H54 (cell line): ENCODE results near the gene TMEM52.

ENCODE experiments used
- DNase-seq: peaks from one replicate; pipeline ENCODE4 v3.0.0; 2011; ENCODE audit warnings: low spot score, mixed read lengths; ENCODE audit not compliant: insufficient read length
- FAIRE-seq: peaks from 3 replicates; lab custom pipeline; 2011; peaks lifted over from hg19 to GRCh38; lab: Jason Lieb, UNC
- POLR2A ChIP-seq: IDR thresholded peaks from 2 replicates; pipeline ENCODE4 v1.6.1; 2011; ENCODE audit warnings: low read depth, mild to moderate bottlenecking, low read length

TMEM52 gene

DNA sequence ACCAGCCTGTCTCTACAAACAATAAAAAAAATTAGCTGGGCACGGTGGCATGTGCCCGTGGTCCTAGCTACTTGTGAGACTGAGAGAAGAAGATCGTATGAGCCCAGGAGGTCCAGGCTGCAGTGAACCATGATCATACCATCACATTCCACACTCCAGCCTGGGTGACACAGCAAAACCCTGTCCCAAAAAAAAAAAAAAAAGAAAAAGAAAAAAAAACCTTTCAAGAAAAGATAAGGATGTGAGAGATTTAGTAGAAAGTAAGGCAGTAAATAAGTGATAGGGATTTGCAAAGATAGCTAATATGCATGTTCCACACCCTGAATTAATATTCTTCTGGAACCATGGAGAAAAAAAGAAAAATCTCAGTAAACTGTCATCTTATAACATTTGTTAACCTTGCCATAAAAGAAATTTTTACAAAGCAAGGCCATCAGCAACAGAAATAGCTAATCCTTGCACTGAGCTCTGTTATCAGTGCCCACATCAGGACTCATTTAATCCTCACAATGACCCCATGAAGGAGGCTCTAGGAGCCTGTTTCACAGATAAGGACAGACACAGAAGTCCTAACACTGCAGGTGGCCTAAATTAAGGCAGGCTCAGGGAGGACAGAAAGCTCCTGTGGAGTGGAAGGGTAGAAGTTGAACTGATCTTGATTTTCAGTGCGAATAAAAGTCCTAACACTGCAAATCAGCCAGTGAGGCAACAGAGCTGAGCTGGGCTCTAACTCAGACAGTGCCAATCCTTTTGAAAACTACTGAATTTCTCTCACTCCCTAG is 35.8 kb downstream of the TMEM52 start:
- DNase-seq: no peak
- FAIRE-seq: no peak
- no peak for TF ChIP-seq POLR2A

DNA sequence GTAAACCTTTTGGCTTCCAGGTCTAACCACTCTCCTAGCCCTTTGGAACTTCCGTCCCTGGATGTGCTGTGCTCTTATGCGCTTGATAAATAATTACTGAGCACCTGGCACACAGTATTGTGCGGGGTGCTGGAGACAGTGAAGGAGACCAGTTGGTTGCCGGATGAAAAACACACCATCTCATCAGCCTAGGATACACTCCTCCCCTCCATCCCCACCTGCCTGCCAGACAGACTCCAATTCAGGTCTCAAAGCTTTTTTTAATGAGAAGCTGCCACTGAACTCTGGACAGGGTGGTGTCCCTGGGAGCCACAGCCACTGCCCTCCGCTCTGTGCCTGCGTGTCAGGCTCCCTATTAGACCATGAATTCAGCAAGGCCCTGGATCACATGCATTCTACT is 37.4 kb downstream of the TMEM52 start:
- no peak for FAIRE-seq
- TF ChIP-seq POLR2A: no peak

DNA sequence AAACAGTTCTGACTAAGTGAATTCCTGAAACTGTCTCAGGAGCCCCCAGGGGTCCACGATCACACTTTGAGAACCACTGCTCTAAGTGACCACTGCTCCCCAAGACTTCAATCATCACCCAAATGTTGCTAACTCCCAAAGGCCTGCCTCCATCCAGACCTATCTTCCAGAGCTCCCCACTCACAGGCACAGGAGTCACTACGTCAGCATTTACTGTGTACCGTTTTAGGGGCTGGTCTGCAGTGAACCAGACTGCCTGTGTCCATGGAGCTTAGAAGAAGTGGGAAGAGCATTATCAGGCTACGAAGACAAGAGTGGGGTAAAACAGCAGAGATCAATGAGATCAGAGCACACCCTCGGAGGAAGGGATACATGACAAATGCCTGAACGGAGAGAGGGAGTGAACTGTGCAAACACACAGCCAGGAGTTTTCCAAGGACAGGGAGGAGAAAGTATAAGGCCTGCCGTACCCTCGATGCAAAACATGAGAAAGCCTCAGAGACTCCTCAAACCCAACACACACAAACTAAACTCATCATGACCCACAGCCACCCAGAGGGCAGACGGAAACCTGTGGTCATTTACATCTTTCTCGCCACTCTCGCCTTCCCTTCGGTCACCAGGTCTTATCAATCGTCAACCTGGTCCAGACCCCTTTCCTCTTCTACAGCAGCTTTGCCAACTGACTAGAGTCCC is 38.3 kb downstream of the TMEM52 start:
- no peak for FAIRE-seq
- no peak for DNase-seq
- TF ChIP-seq POLR2A: no peak

More for the DNA sequence above, 37.4 kb downstream of the TMEM52 start:
- no peak for DNase-seq

DNA sequence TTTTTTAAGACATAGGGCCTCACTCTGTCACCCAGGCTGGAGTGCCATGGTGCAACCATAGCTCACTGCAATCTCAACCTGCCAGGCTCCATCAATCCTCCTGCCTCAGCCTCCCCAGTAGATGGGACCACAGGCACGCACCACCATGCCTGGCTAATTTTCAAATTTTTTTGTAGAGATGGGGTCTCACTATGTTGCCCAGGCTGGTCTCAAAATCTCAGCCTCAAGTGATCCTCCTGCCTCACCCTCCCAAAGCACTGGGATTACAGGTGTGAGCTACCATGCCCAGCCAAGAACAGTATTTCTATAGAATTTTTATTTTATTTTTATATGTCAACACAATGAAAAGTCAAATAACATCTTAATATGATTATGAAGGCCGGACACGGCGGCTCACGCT is 39.1 kb downstream of the TMEM52 start:
- no peak for FAIRE-seq
- no peak for TF ChIP-seq POLR2A
- no peak for DNase-seq

DNA sequence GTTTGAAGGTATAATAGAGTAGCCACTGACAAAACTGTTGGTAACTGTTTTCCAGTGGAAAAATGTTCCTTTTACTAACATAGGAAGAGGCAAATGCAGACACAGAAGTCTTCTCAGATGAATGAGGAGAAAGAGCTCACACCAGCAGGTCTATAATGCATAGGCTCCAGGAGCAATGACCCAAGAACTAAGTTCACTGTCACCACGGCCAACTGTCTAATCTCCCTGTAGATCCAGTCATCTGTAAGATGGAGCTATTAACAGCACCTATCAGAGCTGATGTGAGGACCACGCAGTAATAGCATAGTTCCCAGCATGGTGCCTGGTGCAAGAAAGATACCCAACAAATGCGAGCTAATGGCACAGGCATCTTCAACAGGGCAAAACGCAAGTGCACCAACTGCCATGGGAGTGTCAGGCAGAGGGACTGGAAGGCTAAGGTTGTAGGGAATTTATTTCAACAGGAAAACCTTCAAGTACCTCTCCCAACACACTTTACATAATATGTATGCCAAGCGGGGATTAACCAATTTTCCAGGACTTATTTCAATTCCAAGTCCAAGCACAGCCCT is 41.1 kb downstream of the TMEM52 start:
- DNase-seq (no peak), FAIRE-seq (no peak)
- no peak for TF ChIP-seq POLR2A

DNA sequence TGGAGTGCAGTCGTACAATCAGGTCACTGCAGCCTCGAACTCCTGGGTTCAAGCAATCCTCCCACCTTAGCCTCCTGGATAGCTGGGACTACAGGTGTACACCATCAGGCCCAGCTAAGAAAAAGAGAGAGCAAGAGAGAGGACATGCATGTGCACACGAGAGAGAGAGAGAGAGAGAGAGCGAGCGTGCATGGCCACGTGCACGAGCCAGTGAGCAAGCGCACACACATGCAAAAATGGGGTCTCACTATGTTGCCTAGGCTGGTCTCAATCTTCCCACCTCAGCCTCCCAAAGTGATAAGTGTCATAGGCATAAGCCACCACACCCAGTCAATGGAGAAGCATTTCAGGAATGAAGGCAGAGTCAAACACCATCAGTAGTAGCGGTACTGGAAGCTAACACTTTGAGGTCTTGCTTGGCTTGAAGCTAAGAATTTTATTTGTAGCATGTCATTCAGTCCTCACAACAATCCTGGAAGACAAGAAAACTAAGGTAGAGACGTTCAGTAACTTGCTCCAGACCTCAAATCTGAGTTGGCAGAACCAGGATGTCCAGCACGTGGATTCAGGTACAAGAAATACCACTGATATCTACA is 42.6 kb downstream of the TMEM52 start:
- no peak for DNase-seq
- no peak for TF ChIP-seq POLR2A
- FAIRE-seq: no peak

DNA sequence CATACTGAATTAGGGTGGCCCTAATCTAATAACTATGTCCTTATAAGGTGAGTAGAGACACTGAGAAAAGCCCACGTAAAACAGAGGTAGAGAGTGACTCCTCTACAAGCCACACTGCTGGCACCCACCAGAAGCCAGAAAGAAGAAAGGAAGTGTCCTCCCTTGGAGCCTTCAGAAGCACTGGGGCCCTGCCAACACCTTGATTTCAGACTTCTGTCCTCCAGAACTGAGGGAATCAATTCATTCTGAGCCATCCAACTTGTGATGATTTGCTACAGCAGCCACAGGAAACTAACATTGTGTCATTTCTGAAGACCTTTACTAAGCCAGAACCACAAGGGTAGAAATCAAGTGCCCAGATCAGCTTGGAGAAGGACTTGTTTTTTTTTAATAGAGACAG is 43.1 kb downstream of the TMEM52 start:
- DNase-seq: no peak
- no peak for TF ChIP-seq POLR2A
- FAIRE-seq: no peak

DNA sequence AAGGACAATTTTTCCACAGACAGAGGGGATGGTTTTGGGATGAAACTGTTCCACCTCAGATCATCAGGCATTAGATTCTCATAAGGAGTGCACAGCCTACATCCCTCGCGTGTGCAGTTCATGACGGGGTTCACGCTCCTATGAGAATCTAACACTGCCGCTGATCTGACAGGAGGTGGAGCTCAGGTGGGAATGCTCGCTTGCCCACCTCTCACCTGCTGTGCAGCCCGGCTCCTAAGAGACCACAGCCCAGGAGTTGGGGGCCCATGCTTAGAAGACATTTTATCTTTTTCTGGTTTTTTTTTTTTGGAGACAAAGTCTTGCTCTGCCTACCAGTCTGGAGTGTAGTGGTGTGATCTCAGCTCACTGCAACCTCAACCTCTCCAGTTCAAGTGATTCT is 44.2 kb downstream of the TMEM52 start:
- FAIRE-seq (no peak), DNase-seq (no peak)
- no peak for TF ChIP-seq POLR2A

DNA sequence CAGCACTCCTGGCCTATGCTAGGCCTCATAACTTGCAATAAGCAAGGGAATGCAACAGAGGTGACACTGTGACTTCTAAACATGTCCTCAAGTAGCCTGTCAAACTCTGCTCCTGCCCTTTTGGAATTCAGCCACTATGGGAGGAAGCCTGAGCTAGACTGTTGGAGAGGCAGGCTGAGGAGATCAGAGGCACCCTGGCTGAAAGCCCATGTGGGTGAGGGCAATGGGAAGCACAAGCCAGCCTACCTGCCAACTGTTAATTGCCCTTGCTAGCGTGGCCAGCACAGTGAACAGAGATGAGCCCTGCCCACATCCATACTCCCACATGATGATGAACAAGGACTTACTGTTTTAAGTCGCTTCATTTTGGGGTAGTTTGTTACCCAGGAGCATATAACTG is 45.9 kb downstream of the TMEM52 start:
- DNase-seq: no peak
- TF ChIP-seq POLR2A: no peak
- no peak for FAIRE-seq

DNA sequence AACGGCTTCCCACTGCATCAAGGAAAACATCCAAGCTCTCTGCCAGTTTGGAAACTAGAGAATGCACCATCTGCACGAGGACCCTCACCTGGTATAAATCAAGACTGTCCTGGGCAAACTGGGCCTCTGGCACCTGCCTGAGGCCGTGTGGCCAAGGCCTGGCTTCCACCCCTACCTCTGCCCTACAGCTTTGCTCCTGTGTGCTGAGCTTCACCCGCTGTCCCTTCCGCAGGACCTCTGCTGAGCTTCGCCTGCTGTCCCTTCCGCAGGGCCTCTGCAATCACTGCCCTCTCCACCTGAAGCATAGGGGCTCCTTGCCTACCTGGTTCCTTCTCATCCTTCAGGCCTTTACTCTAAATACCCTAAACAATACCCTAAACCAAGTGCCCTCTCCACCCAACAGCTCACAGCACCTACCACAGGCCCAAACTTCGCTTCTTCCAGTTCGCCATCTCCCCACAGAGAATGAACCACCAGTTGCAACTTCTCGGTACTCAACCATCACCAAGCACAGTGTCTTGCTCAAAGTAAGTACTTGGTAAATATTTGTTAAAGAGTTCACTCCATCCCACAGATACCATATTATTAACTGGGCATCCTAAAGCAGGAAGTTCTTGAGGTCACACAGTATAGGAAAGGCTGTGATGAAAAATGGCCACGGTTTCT is 46.6 kb downstream of the TMEM52 start:
- DNase-seq (no peak), FAIRE-seq (no peak)
- TF ChIP-seq POLR2A: no peak

DNA sequence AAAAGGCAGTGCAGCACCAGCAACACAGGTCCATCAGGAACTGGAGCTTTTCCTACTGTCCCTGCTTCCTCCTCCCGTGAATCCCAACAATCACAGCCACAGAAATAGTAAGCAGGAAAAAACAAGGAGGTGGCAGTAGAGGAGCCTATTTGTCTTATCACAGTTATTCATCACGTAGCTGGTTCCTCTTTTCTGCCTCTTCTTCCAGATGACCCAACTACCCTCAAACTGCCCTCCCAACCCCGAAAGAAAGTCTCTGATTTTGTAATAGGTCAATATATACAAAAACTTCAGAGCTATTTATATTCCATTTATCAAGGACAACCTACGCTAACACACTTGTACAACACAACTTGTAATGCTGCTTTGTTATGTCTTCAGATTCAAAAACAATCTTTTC is 49.6 kb downstream of the TMEM52 start:
- no peak for FAIRE-seq
- TF ChIP-seq POLR2A: no peak
- DNase-seq: no peak
